Duodenal mucosa (tissue), 2 donors: Measurements from ENCODE around the gene MTX2.
"Not testable (repeated sequence)": the region's sequence is repeated elsewhere in the genome, so short reads cannot be mapped to it uniquely, and the experiment has no call there.

ENCODE experiments used
- H3K27ac ChIP-seq: one replicate; pipeline ENCODE4 v1.7.0; 2013; ENCODE audit warnings: low read depth, low read length
- H3K27me3 ChIP-seq, 2 donors: one replicate each; pipeline ENCODE4 v1.7.0; 2013; ENCODE audit warnings: low read length in 2 of 2, control low read depth in 1 of 2; ENCODE audit not compliant: insufficient read depth in 2 of 2, control insufficient read depth in 1 of 2
- H3K36me3 ChIP-seq, 2 donors: one replicate each; pipeline ENCODE4 v1.7.0; 2013; ENCODE audit warnings: low read length in 2 of 2, control low read depth in 1 of 2; ENCODE audit not compliant: insufficient read depth in 2 of 2, control insufficient read depth in 1 of 2
- H3K4me1 ChIP-seq, 2 donors: one replicate each; pipeline ENCODE4 v1.7.0; 2013; ENCODE audit warnings: low read length in 2 of 2, control low read depth in 1 of 2; ENCODE audit not compliant: insufficient read depth in 2 of 2, control insufficient read depth in 1 of 2
- H3K4me3 ChIP-seq, 2 donors: one replicate each; pipeline ENCODE4 v1.7.0; 2013; ENCODE audit warnings: low read length in 2 of 2, low read depth in 1 of 2
- H3K9ac ChIP-seq, 2 donors: one replicate each; pipeline ENCODE4 v1.7.0; 2013; ENCODE audit warnings: low read length in 2 of 2, low read depth in 1 of 2
- H3K9me3 ChIP-seq, 2 donors: one replicate each; pipeline ENCODE4 v1.7.0; 2013; ENCODE audit warnings: low read length in 2 of 2, control low read depth in 1 of 2; ENCODE audit not compliant: control insufficient read depth in 1 of 2

MTX2 gene

DNA sequence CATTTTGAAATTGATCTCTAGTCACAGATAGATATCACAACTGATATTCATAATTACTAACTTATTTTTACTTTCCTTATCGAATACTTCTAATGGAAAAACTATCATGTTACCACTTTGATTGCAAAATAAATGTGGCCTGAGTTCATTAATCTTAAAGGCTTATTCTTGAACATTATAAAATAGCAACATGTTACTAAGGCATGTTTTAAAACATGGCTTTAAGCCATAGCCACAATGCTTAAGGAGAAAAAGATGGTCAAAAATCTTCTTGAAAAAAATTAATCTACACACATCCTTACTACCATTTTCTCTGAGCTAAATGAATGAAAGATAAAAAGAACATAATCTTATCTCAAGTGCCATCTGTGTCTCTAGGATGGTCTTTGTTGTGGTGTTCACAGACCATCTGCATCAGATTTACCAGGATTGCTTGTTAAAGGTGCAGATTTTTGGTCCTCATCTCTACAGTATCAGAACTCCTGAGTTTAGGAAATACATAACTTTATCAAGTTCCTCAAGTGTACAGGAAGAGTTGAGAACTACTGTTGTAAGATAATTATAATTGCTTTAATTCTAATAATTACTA, 15.3 kb downstream of the MTX2 start:
- Histone ChIP-seq H3K9me3 (no peaks in the 10 kb centered on the region), H3K4me3 (no peak overlapping the region), H3K27ac (no peak overlapping the region), H3K4me1 (peaks cover 0 to 4% of the 10 kb centered on the region in 2 donors), H3K36me3 (no peaks in the 10 kb centered on the region), H3K27me3 (no peaks in the 10 kb centered on the region), H3K9ac (no peak overlapping the region)

GRCh38 chr2:176285321-176285720, 16.1 kb downstream of the MTX2 start:
- H3K27ac ChIP-seq, result no peak overlapping the region
- H3K27me3 ChIP-seq, result no peaks in the 10 kb centered on the region
- H3K4me3 ChIP-seq, result no peak overlapping the region
- H3K9ac ChIP-seq, result no peak overlapping the region
- no peaks in the 10 kb centered on the region for H3K9me3 ChIP-seq
- H3K36me3 ChIP-seq, result no peaks in the 10 kb centered on the region
- peaks cover 0 to 4% of the 10 kb centered on the region in 2 donors for H3K4me1 ChIP-seq

- Histone ChIP-seq H3K36me3 (no peaks in the 10 kb centered on the region), H3K4me1 (peaks cover 0 to 13% of the 10 kb centered on the region in 2 donors), H3K9me3 (no peaks in the 10 kb centered on the region), H3K9ac (no peak overlapping the region), H3K27me3 (no peaks in the 10 kb centered on the region), H3K27ac (no peak overlapping the region), H3K4me3 (no peak overlapping the region)
These were observed 22.1 kb downstream of the MTX2 start for GRCh38 chr2:176291335-176291734.

DNA sequence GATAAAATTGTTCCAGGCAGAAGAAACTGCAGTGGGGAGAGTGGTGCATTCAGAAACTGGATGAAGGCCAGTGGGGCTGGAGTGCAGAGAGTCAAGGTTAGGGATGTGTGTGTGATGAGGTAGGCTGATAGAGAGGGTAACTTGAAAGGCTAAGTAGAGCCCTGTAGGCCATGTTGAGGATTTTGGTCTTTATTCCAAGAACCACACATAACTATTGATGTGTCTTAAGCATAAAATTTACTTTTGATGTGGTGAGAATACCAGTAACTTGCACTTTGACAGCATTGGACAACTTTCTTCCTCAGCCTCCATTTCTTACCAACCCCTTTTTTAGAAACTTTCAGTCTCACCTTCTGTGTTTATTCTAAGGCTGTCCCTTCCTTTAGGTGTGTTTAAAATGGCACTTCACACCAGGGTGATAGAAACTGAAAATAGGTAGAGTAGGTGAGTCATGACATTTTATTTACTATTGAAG, 22.6 kb downstream of the MTX2 start:
- peaks cover 0 to 13% of the 10 kb centered on the region in 2 donors for H3K4me1 ChIP-seq

GRCh38 chr2:176292608-176293007, 23.4 kb downstream of the MTX2 start:
- H3K9me3 ChIP-seq, result no peaks in the 10 kb centered on the region
- H3K4me1 ChIP-seq, result peaks cover 0 to 13% of the 10 kb centered on the region in 2 donors
- no peak overlapping the region for H3K4me3 ChIP-seq
- no peak overlapping the region for H3K27ac ChIP-seq
- H3K27me3 ChIP-seq, result no peaks in the 10 kb centered on the region
- H3K9ac ChIP-seq, result no peak overlapping the region
- H3K36me3 ChIP-seq, result peaks cover 0 to 4% of the 10 kb centered on the region in 2 donors

More for the DNA sequence above, 22.6 kb downstream of the MTX2 start:
- no peaks in the 10 kb centered on the region for H3K27me3 ChIP-seq
- H3K4me3 ChIP-seq, result no peak overlapping the region
- H3K27ac ChIP-seq, result no peak overlapping the region
- no peaks in the 10 kb centered on the region for H3K9me3 ChIP-seq
- H3K9ac ChIP-seq, result no peak overlapping the region
- H3K36me3 ChIP-seq, result no peaks in the 10 kb centered on the region

DNA sequence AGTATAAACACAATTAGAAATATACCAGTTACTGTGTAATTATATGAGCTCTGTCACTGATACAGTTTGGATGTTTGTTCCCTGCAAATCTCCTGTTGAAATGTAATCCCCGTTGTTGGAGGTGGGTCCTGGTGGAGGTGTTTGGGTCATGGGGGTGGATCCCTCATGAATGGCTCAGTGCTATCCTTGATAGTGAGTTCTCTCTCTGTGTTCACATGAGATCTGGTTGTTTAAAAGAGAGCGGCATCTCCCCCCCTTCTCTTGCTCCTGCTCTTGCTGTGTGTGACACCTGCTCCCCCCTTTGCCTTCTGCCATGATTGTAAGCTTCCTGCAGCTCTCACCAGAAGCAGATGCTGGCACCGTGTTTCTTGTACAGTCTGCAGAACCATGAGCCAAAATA, 24.1 kb downstream of the MTX2 start:
- no peaks in the 10 kb centered on the region for H3K27me3 ChIP-seq
- H3K9me3 ChIP-seq, result no peaks in the 10 kb centered on the region
- no peak overlapping the region for H3K4me3 ChIP-seq
- H3K27ac ChIP-seq, result no peak overlapping the region
- no peak overlapping the region for H3K9ac ChIP-seq
- peaks cover 0 to 13% of the 10 kb centered on the region in 2 donors for H3K4me1 ChIP-seq
- peaks cover 0 to 4% of the 10 kb centered on the region in 2 donors for H3K36me3 ChIP-seq

DNA sequence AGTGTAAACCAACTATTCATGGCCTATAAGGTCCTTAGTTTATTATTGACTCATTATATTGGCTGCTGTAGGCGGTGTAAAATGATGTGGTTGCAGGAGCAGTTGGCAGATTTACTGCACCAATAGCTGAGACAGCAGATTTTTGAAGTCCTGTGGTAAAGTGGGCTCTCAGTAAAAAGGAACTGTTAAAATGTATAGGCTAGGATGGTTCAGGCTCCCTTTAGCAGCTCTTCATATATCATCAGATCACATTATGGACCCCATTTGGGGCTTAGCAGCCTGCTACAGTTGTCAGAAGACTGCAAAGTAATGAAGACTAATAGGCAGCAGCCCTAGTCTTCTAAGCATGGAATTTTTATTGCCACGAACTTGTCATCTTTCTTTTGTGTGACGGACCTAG, 27.8 kb downstream of the MTX2 start:
- peaks cover 0 to 4% of the 10 kb centered on the region in 2 donors for H3K4me1 ChIP-seq
- H3K4me3 ChIP-seq, result no peak overlapping the region
- no peaks in the 10 kb centered on the region for H3K27me3 ChIP-seq
- no peak overlapping the region for H3K9ac ChIP-seq
- no peaks in the 10 kb centered on the region for H3K9me3 ChIP-seq
- H3K36me3 ChIP-seq, result peaks cover 4 to 8% of the 10 kb centered on the region in 2 donors
- H3K27ac ChIP-seq, result no peak overlapping the region

GRCh38 chr2:176297737-176298136, 28.5 kb downstream of the MTX2 start:
- Histone ChIP-seq H3K36me3 (peaks cover 4 to 8% of the 10 kb centered on the region in 2 donors), H3K27ac (no peak overlapping the region)

DNA sequence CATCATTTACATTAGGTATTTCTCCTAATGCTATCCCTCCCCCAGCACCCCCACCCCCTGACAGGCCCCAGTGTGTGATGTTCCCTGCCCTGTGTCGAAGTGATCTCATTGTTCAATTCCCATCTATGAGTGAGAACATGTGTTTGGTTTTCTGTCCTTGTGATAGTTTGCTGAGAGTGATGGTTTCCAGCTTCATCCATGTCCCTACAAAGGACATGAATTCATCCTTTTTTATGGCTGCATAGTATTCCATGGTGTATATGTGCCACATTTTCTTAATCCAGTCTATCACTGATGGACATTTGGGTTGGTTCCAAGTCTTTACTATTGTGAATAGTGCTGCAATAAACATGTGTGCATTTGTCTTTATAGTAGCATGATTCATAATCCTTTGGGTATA, 36.8 kb downstream of the MTX2 start:
- H3K36me3 ChIP-seq, H3K27ac ChIP-seq, H3K4me1 ChIP-seq, H3K9me3 ChIP-seq, H3K9ac ChIP-seq, H3K27me3 ChIP-seq, H3K4me3 ChIP-seq: not testable (repeated sequence)

More at GRCh38 chr2:176297737-176298136, 28.5 kb downstream of the MTX2 start:
- H3K4me3 ChIP-seq, result no peak overlapping the region
- no peaks in the 10 kb centered on the region for H3K27me3 ChIP-seq
- H3K4me1 ChIP-seq, result no peaks in the 10 kb centered on the region
- H3K9me3 ChIP-seq, result no peaks in the 10 kb centered on the region
- H3K9ac ChIP-seq, result no peak overlapping the region

- Histone ChIP-seq H3K9ac (no peak overlapping the region), H3K9me3 (no peaks in the 10 kb centered on the region), H3K4me3 (no peak overlapping the region), H3K27me3 (no peaks in the 10 kb centered on the region), H3K27ac (no peak overlapping the region), H3K4me1 (no peaks in the 10 kb centered on the region), H3K36me3 (peaks cover 0 to 6% of the 10 kb centered on the region in 2 donors)
These were observed 48.0 kb downstream of the MTX2 start for GRCh38 chr2:176317199-176317598.
